Posterior cingulate gyrus (tissue), 11 donors: ENCODE data around the gene NPC1L1.

Source experiments
- DNase-seq, 10 donors: peaks; one replicate each; pipeline versions ENCODE4 v3.0.0 to v3.0.0-alpha.2; 2020 to 2021; ENCODE audit warnings: mixed read lengths in 3 of 10
- intact Hi-C: fragments of 100-400 bp; cut with DNase I; formaldehyde crosslinking; loops from one replicate; pipeline ENCODE4 v1.15.1; 2023

NPC1L1 gene

GRCh38 chr7:44541028-44541869, at the start of gene NPC1L1:
Gene NPC1L1, minus strand, starts transcription at chr7:44541330. Its CDS starts 71 bp downstream, at chr7:44541259.
- intact Hi-C loops = no loop called here
- peak in 1 of 10 donors; percentile 67 for DNase-seq

GRCh38 chr7:44590910-44591309, 49.8 kb upstream of the NPC1L1 start:
- intact Hi-C loops = no loop called here
- DNase-seq = no peak

GRCh38 chr7:44587843-44588711, 46.9 kb upstream of the NPC1L1 start:
- peak in 2 of 10 donors; percentile 28 to 36 for DNase-seq
- intact Hi-C loops = loop anchor here (5.0 kb wide), 2 partner anchors 259 to 549 kb away; partner anchors contain the start of gene H2AZ2

- intact Hi-C loops = loop anchor here (5.0 kb wide), 2 partner anchors 164 to 214 kb away; partner anchors contain the start of genes PPIA and ZMIZ2
- DNase-seq = no peak
Measured at GRCh38 chr7:44583146-44583865, 42.2 kb upstream of the NPC1L1 start.

- intact Hi-C loops = loop anchor here (5.0 kb wide), 2 partner anchors 165 to 215 kb away; partner anchors contain the start of genes PPIA and ZMIZ2
- DNase-seq = peak; percentile 97 to 100 (median 99)
Measured at GRCh38 chr7:44581879-44582603, 40.9 kb upstream of the NPC1L1 start, which contains the start of gene TMED4. Gene TMED4, minus strand, starts transcription at chr7:44582231. Its CDS starts 25 bp downstream, at chr7:44582206.

GRCh38 chr7:44580945-44581878, 40.1 kb upstream of the NPC1L1 start:
- DNase-seq = peak in 2 of 10 donors; percentile 74 to 85
- intact Hi-C loops = loop anchor here (5.0 kb wide), 2 partner anchors 166 to 216 kb away; partner anchors contain the start of genes PPIA and ZMIZ2

- intact Hi-C loops = no loop called here
- no peak for DNase-seq
Measured at GRCh38 chr7:44576228-44576627, 35.1 kb upstream of the NPC1L1 start.

- intact Hi-C loops = no loop called here
- DNase-seq = no peak
Measured at GRCh38 chr7:44575054-44575453, 33.9 kb upstream of the NPC1L1 start.

GRCh38 chr7:44574287-44574872, 33.2 kb upstream of the NPC1L1 start:
- intact Hi-C loops = loop anchor here (5.0 kb wide), 1 partner anchor 82 kb away; the partner anchor contains the start of gene NUDCD3
- no peak for DNase-seq

GRCh38 chr7:44573464-44574286, 32.5 kb upstream of the NPC1L1 start, which contains the start of gene DDX56:
Gene DDX56, minus strand, starts transcription at chr7:44573908. Its CDS starts 13 bp downstream, at chr7:44573895.
- peak; percentile 91 to 99 (median 96) for DNase-seq
- intact Hi-C loops = loop anchor here (5.0 kb wide), 1 partner anchor 81 kb away; the partner anchor contains the start of gene NUDCD3

GRCh38 chr7:44572771-44573170, 31.6 kb upstream of the NPC1L1 start:
- DNase-seq = no peak
- intact Hi-C loops = loop anchor here (5.0 kb wide), 1 partner anchor 80 kb away; the partner anchor contains the start of gene NUDCD3

GRCh38 chr7:44569959-44570358, 28.8 kb upstream of the NPC1L1 start:
- no peak for DNase-seq

GRCh38 chr7:44568771-44569560, 27.8 kb upstream of the NPC1L1 start:
- intact Hi-C loops = loop anchor here (10.0 kb wide), 2 partner anchors 324 to 354 kb away; no protein-coding TSS in a partner anchor
- no peak for DNase-seq

More at GRCh38 chr7:44569959-44570358, 28.8 kb upstream of the NPC1L1 start:
- intact Hi-C loops = loop anchor here (5.0 to 10.0 kb wide), 3 partner anchors 78 to 355 kb away; partner anchors contain the start of gene NUDCD3

- DNase-seq = no peak
- intact Hi-C loops = loop anchor here (10.0 kb wide), 2 partner anchors 323 to 353 kb away; no protein-coding TSS in a partner anchor
Measured at GRCh38 chr7:44567884-44568283, 26.8 kb upstream of the NPC1L1 start.

GRCh38 chr7:44566680-44567079, 25.6 kb upstream of the NPC1L1 start:
- DNase-seq = no peak
- intact Hi-C loops = loop anchor here (10.0 kb wide), 2 partner anchors 322 to 352 kb away; no protein-coding TSS in a partner anchor
